Activated CD4-positive, alpha-beta T cell treated with anti-CD3 and anti-CD28 coated beads, Interleukin-2, amount 50 U/mL, for 4 hours (primary cell): ENCODE data around the gene CACNA1B.
"Not testable (repeated sequence)": the region's sequence is repeated elsewhere in the genome, so short reads cannot be mapped to it uniquely, and the experiment has no call there.

Experiments
- DNase-seq, 2 experiments: peaks; one replicate each; pipeline ENCODE4 v3.0.0-alpha.2; 2020

Gene CACNA1B

GRCh38 chr9:137866226-137867141 is 11.1 kb upstream of the CACNA1B start:
- DNase-seq: no peak

GRCh38 chr9:137870432-137870831 is 7.2 kb upstream of the CACNA1B start:
- no peak for DNase-seq

GRCh38 chr9:137872296-137872695 is 5.3 kb upstream of the CACNA1B start:
- no peak for DNase-seq

GRCh38 chr9:137873408-137873807 is 4.2 kb upstream of the CACNA1B start:
- no peak for DNase-seq

- DNase-seq: no peak
Measured at GRCh38 chr9:137873858-137874362, 3.7 kb upstream of the CACNA1B start.

- no peak for DNase-seq
Measured at GRCh38 chr9:137875354-137875753, 2.2 kb upstream of the CACNA1B start.

- DNase-seq: no peak
Measured at GRCh38 chr9:137875846-137876245, 1.7 kb upstream of the CACNA1B start.

GRCh38 chr9:137876269-137876668 is 1.3 kb upstream of the CACNA1B start:
- DNase-seq: no peak

- DNase-seq: no peak
Measured at GRCh38 chr9:137876781-137877386, 698 bp upstream of the CACNA1B start.

- DNase-seq: no peak
Measured at GRCh38 chr9:137878146-137878941, 762 bp downstream of the CACNA1B start.

- no peak for DNase-seq
Measured at GRCh38 chr9:137879052-137879451, 1.5 kb downstream of the CACNA1B start.

GRCh38 chr9:137879566-137880150 is 2.1 kb downstream of the CACNA1B start:
- no peak for DNase-seq

- DNase-seq: no peak
Measured at GRCh38 chr9:137880160-137880975, 2.8 kb downstream of the CACNA1B start.

- DNase-seq: no peak
Measured at GRCh38 chr9:137880976-137881530, 3.5 kb downstream of the CACNA1B start.

- no peak for DNase-seq
Measured at GRCh38 chr9:137881591-137882505, 4.3 kb downstream of the CACNA1B start.

GRCh38 chr9:137882506-137882821 is 4.9 kb downstream of the CACNA1B start:
- DNase-seq: no peak

- not testable (repeated sequence) for DNase-seq
Measured at GRCh38 chr9:137883977-137884376, 6.4 kb downstream of the CACNA1B start.

GRCh38 chr9:137884547-137884946 is 7.0 kb downstream of the CACNA1B start:
- not testable (repeated sequence) for DNase-seq

GRCh38 chr9:137885121-137885520 is 7.5 kb downstream of the CACNA1B start:
- not testable (repeated sequence) for DNase-seq

- not testable (repeated sequence) for DNase-seq
Measured at GRCh38 chr9:137888621-137889020, 11.0 kb downstream of the CACNA1B start.

GRCh38 chr9:137889966-137890365 is 12.4 kb downstream of the CACNA1B start:
- DNase-seq: not testable (repeated sequence)
